HG03175 (cell line): ENCODE data around the gene EIF2D.
"Not testable (repeated sequence)": the region's sequence is repeated elsewhere in the genome, so short reads cannot be mapped to it uniquely, and the experiment has no call there.

Experiments
- ATAC-seq: cut with Tn5 transposase; IDR thresholded peaks from one replicate; pipeline ENCODE4 v1.9.1; 2021; ENCODE audit warnings: mild to moderate bottlenecking, moderate library complexity; ENCODE audit not compliant: unreplicated experiment

The EIF2D gene, protein sequence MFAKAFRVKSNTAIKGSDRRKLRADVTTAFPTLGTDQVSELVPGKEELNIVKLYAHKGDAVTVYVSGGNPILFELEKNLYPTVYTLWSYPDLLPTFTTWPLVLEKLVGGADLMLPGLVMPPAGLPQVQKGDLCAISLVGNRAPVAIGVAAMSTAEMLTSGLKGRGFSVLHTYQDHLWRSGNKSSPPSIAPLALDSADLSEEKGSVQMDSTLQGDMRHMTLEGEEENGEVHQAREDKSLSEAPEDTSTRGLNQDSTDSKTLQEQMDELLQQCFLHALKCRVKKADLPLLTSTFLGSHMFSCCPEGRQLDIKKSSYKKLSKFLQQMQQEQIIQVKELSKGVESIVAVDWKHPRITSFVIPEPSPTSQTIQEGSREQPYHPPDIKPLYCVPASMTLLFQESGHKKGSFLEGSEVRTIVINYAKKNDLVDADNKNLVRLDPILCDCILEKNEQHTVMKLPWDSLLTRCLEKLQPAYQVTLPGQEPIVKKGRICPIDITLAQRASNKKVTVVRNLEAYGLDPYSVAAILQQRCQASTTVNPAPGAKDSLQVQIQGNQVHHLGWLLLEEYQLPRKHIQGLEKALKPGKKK

DNA sequence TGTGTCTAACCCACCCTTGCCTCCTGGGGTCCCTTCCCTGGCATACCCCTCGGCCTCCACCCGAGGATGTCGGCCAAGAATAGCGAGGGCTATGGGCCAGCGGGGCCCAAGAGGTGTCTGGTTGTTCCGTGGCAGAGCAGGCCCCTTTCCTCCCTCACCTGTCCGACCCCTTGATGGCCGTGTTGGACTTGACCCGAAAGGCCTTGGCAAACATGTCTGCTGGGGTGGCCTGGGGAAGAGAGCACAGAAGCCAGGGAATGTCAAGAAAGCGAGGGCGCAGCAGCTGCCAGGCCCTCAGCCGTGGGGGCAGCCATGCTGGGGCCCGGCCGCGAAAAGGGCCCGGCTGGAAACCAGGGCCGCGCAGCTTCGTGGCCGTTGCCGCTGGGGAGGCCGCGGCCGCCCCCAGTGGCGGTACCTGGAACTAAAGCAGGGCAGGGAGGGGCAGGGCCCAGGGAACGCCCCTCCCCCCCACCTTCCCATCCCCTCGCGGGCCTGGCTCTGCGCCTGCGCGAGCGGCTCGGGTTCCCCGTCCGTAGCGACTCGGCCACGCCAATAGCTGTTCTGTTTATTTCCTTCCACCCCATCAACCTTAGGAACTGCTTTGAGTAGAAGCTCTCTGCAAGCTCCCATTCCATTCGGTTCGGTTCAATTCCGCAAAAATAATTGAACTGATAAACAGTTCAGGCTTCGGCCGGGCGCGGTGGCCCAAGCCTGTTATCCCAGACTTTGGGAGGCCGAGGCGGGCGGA lies at the start of gene EIF2D:
Gene EIF2D (minus strand): TSS at position 337 of the 748 bp plus-strand sequence. CDS start 123 bp downstream, at position 214.
- peak; percentile 91 for ATAC-seq

DNA sequence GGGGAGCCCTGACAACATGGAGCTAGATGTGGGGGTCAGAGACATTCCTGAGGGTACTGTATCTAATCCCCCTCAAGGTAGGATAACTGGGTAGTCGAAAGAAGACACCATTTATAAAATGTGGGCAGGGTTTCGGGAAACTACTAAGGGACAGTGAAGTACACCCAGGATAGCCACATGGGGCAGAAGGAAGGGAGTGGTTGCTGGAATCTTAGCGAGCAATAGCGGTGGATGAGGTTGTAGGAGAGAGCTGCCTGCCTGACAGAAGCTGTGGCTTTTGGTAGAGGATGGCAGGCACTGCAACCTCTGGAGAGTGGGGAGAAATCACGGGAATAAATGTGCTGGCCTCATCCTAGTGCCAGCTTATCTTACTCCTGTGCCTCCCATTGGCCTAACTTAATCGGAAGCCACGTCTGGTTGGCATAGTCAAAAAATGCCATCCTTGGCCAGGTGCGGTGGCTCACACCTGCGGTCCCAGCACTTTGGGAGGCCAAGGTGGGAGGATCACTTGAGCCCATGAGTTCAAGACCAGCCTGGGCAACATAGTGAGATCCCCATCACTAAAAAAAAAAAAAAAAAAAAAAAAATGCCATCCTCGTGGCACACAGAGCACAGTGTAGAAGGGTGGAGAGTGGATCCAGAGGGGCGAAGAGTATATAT lies 49.0 kb upstream of the EIF2D start:
- ATAC-seq: no peak

DNA sequence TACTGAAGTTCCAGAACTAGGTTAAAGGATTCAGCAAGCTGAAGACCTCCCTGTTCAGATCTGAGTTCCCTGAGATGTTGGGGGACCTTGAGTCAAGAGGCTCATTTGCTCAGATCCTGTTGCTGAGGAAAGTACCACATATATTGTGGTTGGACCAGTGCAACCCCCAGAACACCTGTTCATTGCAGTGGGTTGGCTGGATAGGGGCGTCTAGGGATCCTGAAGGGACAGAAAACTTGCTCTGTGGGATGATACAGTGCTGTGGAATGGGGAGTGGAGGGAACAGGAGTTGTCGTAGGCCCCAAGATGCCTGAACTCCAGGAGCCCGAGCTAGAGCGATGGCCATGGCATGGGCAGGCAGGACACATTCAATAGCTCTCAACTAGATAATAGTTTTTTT lies 47.9 kb upstream of the EIF2D start:
- no peak for ATAC-seq

DNA sequence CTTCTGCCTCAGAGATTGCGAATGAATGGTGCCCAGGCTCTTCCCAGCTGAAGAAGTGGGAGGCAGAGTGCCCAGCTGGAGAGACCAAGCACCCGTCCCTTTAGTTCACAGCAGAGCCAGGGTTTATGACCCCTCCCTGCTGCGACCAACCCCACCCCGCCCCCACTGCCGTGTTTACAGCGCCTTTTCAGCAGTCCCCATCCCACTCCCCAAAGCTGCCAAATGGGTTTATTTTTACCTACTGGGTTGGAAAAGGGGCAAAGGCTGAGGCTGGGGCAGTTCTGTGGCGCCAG lies 46.7 kb upstream of the EIF2D start:
- no peak for ATAC-seq

DNA sequence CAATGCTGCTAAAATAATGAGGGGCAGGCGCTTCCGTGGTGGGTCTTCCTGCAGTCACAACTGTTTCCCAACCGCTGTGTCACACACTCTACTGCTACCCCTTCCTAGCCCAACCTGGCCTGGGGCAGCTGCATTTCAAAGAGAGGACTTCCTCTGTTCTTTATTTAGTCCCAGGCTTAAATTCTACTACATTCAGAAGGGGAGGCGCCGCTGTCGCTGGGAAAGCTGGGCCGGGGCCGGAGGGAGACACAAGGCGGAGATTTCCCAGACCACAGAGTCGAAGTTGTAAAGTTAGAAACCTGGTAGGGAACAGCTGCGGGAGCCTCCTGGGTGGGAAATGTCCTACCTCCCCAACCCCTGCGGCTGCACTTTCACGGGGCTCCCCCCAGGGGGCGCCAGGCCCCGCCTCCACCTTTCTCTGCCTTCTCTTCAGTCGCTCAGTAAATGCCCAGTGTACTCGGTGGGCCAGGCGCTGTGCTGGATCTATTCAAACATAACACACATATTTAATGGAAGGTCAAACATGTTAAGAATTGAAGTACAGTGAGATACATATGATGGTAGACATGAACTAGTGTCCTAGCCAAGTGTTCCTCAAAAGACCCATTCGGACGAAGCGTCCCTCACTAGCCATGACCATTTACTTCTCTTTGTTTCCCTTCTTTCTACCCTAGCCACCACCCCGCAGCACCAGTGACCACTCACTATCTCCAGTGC lies 46.2 kb upstream of the EIF2D start:
- no peak for ATAC-seq

DNA sequence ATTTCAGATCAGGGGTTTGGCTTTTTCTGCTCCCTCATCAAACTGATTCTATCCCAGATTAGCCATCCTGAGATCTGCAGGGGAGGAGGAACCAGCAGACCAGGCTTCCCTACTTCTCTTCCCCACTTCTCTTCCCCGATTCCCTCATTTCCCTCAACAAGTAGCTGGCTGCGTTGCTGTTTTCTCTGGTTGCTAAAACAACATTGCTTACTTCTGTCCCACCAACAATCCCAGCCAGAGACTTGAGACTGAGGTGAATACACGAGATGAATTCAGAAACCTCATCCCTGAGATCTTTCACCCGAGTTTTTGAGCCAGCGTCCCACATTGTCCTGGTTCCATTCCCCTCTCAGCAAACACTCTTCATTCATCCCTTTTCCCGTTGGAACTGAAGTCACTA lies 45.5 kb upstream of the EIF2D start:
- no peak for ATAC-seq

DNA sequence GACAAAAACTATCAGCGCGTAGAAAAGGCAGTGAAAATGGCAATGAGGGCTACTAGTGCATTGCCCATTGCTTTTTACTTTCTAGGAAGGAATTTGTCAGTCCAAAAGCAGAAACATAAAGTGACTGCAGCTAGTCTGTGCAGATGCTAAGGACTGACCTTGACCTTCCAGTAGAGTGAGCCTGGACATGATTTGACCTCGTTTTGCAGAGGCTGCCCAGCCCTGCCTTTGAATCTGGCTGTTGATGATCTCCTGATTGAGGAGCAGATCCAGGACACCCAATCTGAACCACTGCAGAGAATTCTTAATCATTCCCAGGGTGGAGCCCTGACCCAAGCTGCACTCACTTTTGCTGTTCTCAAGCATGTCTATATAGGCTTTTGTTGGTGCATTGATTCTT lies 44.7 kb upstream of the EIF2D start:
- ATAC-seq: no peak

DNA sequence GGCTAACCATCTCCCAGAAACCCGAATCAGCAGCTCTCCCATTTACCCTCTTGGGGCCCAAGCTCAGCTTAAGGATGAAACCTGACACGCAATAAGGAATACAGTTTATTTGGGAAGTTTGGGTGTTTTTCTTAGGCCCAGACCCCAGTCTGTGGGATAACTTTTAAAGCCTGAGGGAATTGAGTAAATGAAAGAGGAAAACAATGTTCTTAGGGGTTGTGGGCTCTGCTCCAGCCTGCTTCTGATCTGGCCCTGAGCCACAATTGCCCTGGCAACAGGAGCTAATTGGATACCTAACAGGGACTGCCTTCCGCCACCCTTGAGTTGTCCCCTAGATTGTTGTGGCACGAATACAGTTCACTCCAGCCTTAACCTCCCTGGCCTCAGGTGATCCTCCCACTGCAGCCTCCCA lies 43.2 kb upstream of the EIF2D start:
- no peak for ATAC-seq

DNA sequence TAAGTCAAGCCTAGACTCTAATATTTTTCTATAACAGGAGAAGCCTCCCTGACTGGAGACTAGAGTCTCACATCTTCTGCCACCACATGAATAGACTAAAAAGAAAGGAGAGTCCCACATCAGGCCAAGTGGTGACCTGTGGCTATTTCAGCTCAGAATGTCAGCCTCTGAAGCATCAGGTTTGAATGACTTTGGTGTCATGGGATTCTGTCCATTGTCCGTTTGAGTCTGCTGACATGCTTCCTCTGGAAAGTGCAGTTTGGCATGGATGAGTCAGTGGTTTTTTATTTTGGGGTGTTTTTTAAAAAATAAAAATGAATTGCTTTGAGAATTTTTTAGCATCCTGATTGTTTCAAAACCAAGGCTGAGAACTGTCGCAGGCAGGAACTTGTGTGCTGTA lies 42.6 kb upstream of the EIF2D start:
- no peak for ATAC-seq

DNA sequence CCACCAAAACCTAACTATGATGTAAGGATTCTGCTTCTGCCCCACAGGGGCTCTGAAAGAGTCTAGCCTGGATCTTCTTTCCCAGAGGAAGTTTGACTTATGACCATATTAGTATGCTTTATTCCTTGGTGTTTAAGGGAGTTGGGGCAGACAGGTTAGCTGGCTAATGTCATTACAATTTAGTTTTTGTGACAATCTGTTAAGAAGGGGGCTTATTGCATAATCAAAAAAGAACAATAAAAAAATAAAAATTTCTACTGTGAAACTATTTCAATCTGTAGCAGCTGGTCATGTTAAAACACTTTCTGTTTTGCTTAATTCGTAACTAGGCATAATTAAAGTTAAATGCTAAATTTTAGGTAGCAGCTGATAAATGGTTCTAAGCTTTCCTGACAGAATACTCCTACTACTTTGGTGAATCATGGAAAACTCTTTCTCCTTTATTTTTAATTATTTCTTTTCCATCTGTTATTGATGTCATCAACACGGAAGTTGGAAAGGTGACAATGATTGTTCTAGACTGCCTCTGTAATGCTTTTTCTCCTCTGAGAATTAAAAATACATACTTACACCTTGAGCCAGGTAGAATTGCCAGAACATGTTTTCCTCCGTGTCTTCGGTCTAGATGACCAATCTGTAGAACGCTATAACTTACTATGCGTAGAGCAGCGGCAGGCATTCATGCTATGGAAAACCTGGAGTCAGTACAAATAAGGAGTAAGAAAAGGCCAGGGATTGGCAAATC lies 41.6 kb upstream of the EIF2D start:
- no peak for ATAC-seq

DNA sequence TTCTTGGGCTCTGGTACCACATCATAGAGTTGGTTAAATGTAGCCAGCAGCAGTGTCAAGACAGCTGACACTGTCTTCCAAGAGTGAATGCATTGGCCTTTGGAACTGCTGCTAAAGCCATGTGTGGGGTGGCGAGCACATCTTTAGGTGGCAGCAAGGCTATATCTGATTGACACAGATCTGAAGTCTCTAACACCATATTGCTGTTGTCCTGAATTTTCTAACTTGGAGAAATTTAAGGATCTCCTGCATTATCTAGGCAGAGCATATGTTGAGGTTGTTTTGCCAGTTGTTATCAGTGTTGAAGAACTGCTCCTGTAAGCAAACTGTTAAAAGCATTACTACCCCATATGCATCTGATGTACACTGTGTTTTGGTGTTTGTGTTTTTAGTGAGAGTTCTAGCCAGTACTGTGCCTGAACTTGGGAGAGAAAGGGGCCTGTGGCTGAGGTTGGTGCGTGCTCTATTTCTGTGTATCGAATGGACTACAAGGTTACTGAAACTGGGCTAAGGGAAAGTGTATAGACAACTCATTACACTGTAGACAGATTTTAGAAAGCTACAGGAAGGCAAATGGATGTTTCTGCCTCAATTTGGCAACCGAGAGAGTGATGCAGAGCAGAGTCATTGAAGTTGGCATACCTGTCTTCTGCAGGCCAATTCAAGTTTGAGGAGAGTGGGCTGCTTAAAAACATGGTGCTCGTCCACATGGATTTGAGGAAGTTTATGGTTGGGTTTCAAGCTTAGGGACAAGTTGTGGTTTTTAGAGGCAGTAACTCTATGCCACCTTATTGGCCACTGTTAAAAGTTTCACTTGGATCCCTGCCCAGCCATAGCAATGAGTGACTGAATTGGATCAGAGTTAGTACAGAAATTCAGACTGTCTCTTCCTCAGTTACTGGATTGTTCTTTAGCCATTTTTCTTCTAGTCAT lies 40.0 kb upstream of the EIF2D start:
- ATAC-seq: no peak

DNA sequence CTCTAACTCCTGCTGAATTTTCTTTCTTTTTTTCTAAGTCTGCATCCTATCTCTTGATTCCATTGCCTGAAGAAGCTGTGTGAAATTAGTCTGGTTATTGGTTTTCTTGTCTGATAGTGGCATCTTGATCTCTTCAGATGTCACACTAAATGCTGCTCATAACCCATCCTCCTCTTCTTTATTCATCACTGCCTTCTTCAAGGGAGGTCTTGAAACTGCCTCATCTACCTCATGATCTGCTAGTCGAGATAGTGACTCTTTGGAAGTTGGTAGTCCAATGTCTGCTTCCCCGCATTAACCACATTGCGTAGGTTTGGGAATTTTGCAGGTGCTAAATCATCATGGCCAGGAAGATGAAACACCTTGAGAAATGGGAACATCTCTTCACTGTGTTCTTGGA lies 38.7 kb upstream of the EIF2D start:
- ATAC-seq: no peak

DNA sequence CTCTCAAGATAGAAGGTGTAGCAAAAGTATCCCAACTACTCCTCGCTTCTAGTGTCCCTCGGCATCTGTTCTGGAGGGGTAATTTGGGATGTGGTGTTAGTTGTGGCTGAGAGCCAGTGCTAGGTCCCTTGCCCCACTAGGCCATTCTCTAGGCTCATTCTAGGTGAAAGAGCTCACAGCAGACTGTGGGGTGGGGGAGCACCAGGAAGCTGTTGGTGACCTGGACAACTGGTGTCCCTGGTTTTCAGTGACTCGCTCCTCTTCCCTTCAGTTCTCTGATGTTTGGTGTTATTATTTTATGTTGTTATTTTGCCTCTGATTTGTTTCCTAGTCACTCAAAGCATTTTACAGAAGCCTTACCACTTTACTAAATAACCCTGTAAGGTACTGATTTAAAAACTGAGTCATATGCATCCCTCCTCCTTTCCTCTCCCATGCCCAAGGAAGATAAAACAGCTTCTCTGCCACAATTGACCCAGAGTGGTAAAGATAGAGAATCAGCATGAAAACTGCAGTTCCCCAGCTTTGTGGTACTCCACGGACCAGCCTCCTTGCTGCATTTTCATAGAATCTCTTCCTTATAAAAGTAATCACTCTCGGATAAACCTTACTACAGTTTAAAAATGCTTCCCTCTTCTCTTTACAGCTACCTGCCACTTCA lies 37.1 kb upstream of the EIF2D start:
- ATAC-seq: no peak

DNA sequence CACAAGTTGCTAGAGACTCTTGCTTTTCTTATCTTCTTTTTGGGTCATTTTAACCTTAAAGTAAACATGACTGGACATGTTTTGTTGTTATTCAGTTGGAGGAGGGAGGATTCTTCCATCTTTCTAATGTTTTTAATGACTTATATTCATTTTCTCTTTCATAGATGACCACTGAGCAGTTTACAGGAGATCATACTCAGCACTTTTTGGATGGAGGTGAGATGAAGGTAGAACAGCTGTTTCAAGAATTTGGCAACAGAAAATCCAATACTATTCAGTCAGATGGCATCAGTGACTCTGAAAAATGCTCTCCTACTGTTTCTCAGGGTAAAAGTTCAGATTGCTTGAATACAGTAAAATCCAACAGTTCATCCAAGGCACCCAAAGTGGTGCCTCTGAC lies 35.0 kb upstream of the EIF2D start:
- ATAC-seq: no peak

DNA sequence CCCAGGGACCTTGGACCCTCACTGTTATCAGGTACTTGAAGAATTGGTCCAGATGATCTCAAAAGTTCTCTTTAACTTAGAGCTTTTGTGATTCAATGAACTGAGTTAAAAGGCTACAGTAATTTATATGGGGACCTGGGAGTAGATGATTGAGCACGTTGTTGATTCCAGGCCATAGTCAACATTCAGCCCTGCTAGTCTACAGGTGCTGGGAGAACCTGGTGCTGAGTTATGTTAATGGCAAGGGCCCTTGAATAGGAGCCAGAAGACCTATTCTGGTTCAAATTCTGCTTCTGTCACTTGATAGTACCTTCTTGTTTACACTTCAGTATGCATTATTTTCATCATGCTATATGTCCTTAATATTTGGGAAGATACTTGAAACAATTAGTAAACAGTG lies 34.2 kb upstream of the EIF2D start:
- ATAC-seq: no peak

DNA sequence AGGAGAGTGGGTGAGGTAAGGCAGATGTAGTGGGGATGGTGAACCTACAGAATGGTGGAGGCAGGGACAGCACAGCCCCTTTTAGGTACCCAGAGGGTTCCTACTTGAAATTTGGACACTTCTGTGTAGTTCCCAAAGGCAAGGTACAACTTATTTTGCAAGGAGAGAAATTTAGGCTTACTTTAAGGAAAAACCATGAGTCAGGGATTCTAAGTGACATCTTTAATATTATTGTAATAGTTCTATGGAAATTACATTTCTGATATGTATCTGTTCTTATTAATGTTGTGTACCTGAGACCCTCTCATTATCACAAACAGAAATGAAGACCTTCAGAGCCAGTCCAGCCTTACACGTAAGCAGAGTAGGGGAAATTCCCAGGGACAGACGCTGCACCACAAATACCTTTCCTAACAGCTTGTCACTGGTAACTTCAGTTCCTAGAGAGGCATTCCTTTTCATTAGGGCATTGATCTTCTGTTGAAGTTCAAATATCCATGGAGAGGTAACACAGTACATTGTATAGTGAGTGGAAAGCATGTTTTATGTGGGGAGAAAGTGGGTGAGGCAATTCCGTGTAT lies 30.9 kb upstream of the EIF2D start:
- no peak for ATAC-seq

DNA sequence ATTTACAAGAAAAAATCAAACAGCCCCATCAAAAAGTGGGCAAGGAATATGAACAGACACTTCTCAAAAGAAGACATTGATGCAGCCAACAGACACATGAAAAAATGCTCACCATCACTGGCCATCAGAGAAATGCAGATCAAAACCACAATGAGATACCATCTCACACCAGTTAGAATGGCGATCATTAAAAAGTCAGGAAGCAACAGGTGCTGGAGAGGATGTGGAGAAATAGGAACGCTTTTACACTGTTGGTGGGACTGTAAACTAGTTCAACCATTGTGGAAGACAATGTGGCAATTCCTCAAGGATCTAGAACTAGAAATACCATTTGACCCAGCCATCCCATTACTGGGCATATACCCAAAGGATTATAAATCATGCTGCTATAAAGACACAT lies 29.8 kb upstream of the EIF2D start:
- not testable (repeated sequence) for ATAC-seq

DNA sequence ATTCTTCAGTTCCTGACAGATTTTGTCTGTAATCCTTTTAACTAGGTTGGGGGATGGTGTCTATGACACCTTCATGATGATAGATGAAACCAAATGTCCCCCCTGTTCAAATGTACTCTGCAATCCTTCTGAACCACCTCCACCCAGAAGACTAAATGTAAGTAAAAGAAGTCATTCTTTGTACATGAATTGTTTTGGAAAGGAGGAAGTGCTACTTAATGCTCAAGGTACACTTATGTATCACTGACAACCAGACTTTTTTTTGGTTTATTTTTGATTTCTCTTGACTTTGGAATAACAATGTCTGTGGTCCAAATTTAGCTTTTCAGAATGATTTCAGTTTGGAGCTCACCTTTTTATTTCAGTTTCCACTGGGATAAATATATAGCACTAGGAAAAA lies 25.3 kb upstream of the EIF2D start:
- ATAC-seq: no peak
